ENCODE data around the gene VWCE.
A peak's percentile ranks its signal among the peaks of the same experiment; 100 is the strongest.

DNA sequence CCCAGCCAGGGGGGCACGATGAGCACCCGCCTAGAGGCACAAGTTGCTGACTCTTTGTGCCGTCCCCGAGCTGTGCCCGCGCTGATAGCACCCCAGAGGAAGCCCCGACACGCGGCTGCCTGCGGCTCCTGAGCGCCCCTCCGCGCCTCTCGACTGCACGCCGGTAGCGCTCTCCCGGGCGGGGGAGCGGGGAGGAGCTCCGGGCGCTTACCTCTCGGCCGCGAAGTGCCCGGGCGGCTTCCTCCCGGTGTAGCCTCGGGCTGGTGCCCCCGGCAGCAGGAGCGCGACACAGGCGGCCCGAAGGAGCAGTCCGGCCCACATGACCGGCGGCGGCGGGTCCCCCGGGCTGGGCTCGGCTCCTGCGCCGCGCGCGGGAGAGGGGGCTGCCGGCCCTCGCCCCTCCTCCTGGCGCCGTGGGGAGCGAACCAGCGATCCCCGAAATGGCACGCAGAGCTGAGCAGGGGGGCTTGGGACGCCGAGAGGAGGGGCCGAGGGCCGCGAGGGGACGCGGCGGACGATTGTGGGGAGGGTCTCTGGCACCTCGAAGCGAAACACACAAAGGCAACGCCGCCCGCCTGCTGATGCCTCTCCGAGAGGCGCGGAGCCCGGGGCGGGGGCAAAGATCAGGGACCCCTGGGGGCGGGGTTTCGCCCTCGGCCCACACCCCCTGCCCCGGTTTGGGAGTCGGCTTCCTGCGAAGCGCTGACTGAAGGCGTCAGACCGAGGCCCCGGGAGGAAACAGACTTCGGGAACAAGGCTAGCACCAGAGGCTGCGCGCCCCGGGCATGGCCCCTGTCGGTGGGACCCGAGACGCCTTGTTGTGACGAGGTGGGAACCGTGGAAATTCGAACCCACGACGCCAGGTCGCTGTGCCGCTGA is at the start of gene VWCE:
- TF ChIP-seq POLR2A (IDR thresholded peaks at IDR 0.05; ENCODE audit: low read depth, low read length) (peak; percentile 71), SPI1 (IDR thresholded peaks at IDR 0.05; ENCODE audit: low read depth, low read length) (no peak), POU2F2 (IDR thresholded peaks at IDR 0.05; ENCODE audit: low read depth, low read length) (0 out of 2 replicates have a peak, but pooled peaks have one; percentile 44), POLR2AphosphoS5 (IDR thresholded peaks at IDR 0.05; ENCODE audit: low read depth, low read length) (peak; percentile 66; the same call in 1 of the 2 replicates)
